ENCODE measurements around the gene NATD1. TPM values are rescaled to one million over a fixed set of nuclear protein-coding genes. Genes with fewer than 3 reads are reported as not detected.

NATD1 gene
- total and polyA plus RNA-seq, 9 of the 15 experiments (the other 6 are each of a cell fraction or from before 2014, with no cell fraction given) = 0.24 to 5.4 (median 1.6) TPM

GRCh38 chr17:21191698-21192097, 61.5 kb downstream of the NATD1 start:
- BruUV-seq (replicated peaks) = no TSS peak
- TF ChIP-seq NONO (IDR thresholded peaks at IDR 0.05; ENCODE audit: low read depth in 2 of 2, low read length in 1 of 2) = no peak
- TF ChIP-seq ZNF253 (CRISPR knock-in tag; conservative IDR thresholded peaks at IDR 0.05) = no peak
- TF ChIP-seq ARID2 (IDR thresholded peaks at IDR 0.05) = no peak
- TF ChIP-seq SNAPC5 (CRISPR knock-in tag; IDR thresholded peaks at IDR 0.05) = no peak
- no peak for TF ChIP-seq ZC3H4 (CRISPR knock-in tag; IDR thresholded peaks at IDR 0.05; ENCODE audit: borderline replicate concordance)
- TF ChIP-seq HSF4 (CRISPR knock-in tag; IDR thresholded peaks at IDR 0.05; ENCODE audit: borderline replicate concordance) = no peak
- no peak for TF ChIP-seq ELK1 (CRISPR knock-in tag; IDR thresholded peaks at IDR 0.05)
- no peak for TF ChIP-seq ETV1 (tag; conservative IDR thresholded peaks at IDR 0.05; ENCODE audit: low read depth)
- no peak for TF ChIP-seq ZNF311 (CRISPR knock-in tag; IDR thresholded peaks at IDR 0.05)
- no peak for TF ChIP-seq DNMT1 (IDR thresholded peaks at IDR 0.05)
- no peak for TF ChIP-seq ZNF12 (CRISPR knock-in tag; IDR thresholded peaks at IDR 0.05)
- FAIRE-seq (no peak), DNase-seq (ENCODE audit: extremely low read depth in 1 of 4, low spot score in 3 of 4) (no peak), ATAC-seq (no peak)
- Histone ChIP-seq H3K4me2 (ENCODE audit: insufficient read depth, low read length) (no peak overlapping the region), H3K79me2 (ENCODE audit: control insufficient read depth, insufficient read depth, low read length) (no peaks in the 10 kb centered on the region), H2AFZ (ENCODE audit: low read depth, low read length) (no peak overlapping the region), H3K27me3 (ENCODE audit: control insufficient read depth in 2 of 2, insufficient read depth in 2 of 2, low read length in 2 of 2) (no peaks in the 10 kb centered on the region), H3K4me1 (replicated peaks in 1 of 2; ENCODE audit: control insufficient read depth in 2 of 2, insufficient read depth in 2 of 2, low read length in 2 of 2) (no peaks in the 10 kb centered on the region), H3K9me3 (replicated peaks; ENCODE audit: control insufficient read depth, insufficient read depth, low read depth, low read length) (no peaks in the 10 kb centered on the region), H3K9ac (ENCODE audit: insufficient read depth in 1 of 2, low read depth in 2 of 2, low read length in 2 of 2) (no peak overlapping the region), H3K36me3 (ENCODE audit: control insufficient read depth, insufficient read depth, low read length) (peaks cover 1% of the 10 kb centered on the region; the same call in 1 of the 3 replicates), H3K4me3 (no peak overlapping the region), H3K9me1 (ENCODE audit: control insufficient read depth, insufficient read depth, low read length) (no peaks in the 10 kb centered on the region), H3K27ac (ENCODE audit: extremely low read depth, low read depth, low read length) (no peak overlapping the region), H4K20me1 (replicated peaks; ENCODE audit: control insufficient read depth, insufficient read depth, low read length) (no peaks in the 10 kb centered on the region)
- in situ Hi-C loops (cut with MboI) = no loop called here
- CTCF ChIA-PET (ENCODE audit: low intra/inter-chr PET ratio) = no interaction called here
- POLR2A ChIA-PET = interaction anchor here (0.6 kb wide), 1 partner anchor 24 kb away, joined by 3 read pairs; no protein-coding TSS in a partner anchor
- WGBS (ENCODE audit: insufficient coverage, low coverage, missing lambda C conversion rate) = 100% methylated on average over 1 of the region's 2 CpGs
- intact Hi-C loops (cut with micrococcal nuclease) = no loop called here

Measured in K562 (cell line).